ENCODE measurements around the gene PRPF8.
"Not testable (repeated sequence)": the region's sequence is repeated elsewhere in the genome, so short reads cannot be mapped to it uniquely, and the experiment has no call there.

- TF ChIP-seq, protein P1, sequence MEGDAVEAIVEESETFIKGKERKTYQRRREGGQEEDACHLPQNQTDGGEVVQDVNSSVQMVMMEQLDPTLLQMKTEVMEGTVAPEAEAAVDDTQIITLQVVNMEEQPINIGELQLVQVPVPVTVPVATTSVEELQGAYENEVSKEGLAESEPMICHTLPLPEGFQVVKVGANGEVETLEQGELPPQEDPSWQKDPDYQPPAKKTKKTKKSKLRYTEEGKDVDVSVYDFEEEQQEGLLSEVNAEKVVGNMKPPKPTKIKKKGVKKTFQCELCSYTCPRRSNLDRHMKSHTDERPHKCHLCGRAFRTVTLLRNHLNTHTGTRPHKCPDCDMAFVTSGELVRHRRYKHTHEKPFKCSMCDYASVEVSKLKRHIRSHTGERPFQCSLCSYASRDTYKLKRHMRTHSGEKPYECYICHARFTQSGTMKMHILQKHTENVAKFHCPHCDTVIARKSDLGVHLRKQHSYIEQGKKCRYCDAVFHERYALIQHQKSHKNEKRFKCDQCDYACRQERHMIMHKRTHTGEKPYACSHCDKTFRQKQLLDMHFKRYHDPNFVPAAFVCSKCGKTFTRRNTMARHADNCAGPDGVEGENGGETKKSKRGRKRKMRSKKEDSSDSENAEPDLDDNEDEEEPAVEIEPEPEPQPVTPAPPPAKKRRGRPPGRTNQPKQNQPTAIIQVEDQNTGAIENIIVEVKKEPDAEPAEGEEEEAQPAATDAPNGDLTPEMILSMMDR (IDR thresholded peaks at IDR 0.05; ENCODE audit: low read length): not testable (repeated sequence)
- TF ChIP-seq EZH2phosphoT487 (IDR thresholded peaks at IDR 0.05; ENCODE audit: low read length); EZH2 (optimal IDR thresholded peaks at IDR 0.05; ENCODE audit: low read depth, low read length): not testable (repeated sequence)
Observed at GRCh38 chr17:1652794-1653193, 31.9 kb downstream of the PRPF8 start.

All from MM.1S (cell line).